GM12872 (cell line): ENCODE results near the gene PIEZO2.

ENCODE experiments used
- CTCF ChIP-seq: IDR thresholded peaks from 3 replicates; pipeline ENCODE4 v1.5.1; 2011; ENCODE audit warnings: low read depth, mild to moderate bottlenecking, low read length, moderate library complexity; ENCODE audit not compliant: insufficient read depth

PIEZO2 gene

GRCh38 chr18:10850216-10850615 is 299.2 kb downstream of the PIEZO2 start:
- no peak for TF ChIP-seq CTCF

- no peak for TF ChIP-seq CTCF
Measured at GRCh38 chr18:10847907-10848306, 301.5 kb downstream of the PIEZO2 start.

- TF ChIP-seq CTCF: no peak
Measured at GRCh38 chr18:10847408-10847790, 302.0 kb downstream of the PIEZO2 start.

- no peak for TF ChIP-seq CTCF
Measured at GRCh38 chr18:10846657-10847407, 302.5 kb downstream of the PIEZO2 start.

- no peak for TF ChIP-seq CTCF
Measured at GRCh38 chr18:10843565-10843964, 305.8 kb downstream of the PIEZO2 start.

GRCh38 chr18:10842861-10843260 is 306.5 kb downstream of the PIEZO2 start:
- TF ChIP-seq CTCF: no peak

- TF ChIP-seq CTCF: no peak
Measured at GRCh38 chr18:10842371-10842770, 307.0 kb downstream of the PIEZO2 start.
